Neural cell (in vitro differentiated cells): Measurements from ENCODE around the gene METTL8.

Source experiments
- CTCF ChIP-seq: fragments of 450-650 bp; IDR thresholded peaks from 2 replicates; pipeline ENCODE4 v1.5.1; 2014; ENCODE audit warnings: antibody characterized with exemption, mild to moderate bottlenecking, moderate library complexity; ENCODE audit not compliant: poor library complexity, severe bottlenecking
- TAF1 ChIP-seq: IDR thresholded peaks from 2 replicates; pipeline ENCODE4 v1.6.1; 2012; ENCODE audit warnings: low read depth

GRCh38 chr2:171330155-171330956 is 103.4 kb downstream of the METTL8 start:
- TF ChIP-seq CTCF (no peak), TAF1 (no peak)
